Measurements from ENCODE around the gene RPTOR. TPM values are rescaled to one million over a fixed set of nuclear protein-coding genes. Genes with fewer than 3 reads are reported as not detected.
A peak's percentile ranks its signal among the peaks of the same experiment; 100 is the strongest.

Gene RPTOR
- total RNA-seq, 1 experiment from 2014 or later, result 19.8 TPM

- DNase-seq (ENCODE audit: low read depth), result no peak
- in situ Hi-C loops (cut with HindIII; ENCODE audit: low pct_unique_long_range_greater_than_20kb, low sequenced_read_pairs), result no loop called here
Measured at GRCh38 chr17:80645706-80646325, 101.2 kb downstream of the RPTOR start.

- in situ Hi-C loops (cut with HindIII; ENCODE audit: low pct_unique_long_range_greater_than_20kb, low sequenced_read_pairs), result no loop called here
- DNase-seq (ENCODE audit: low read depth), result no peak
Measured at GRCh38 chr17:80646328-80646727, 101.7 kb downstream of the RPTOR start.

- peak; percentile 32 for DNase-seq (ENCODE audit: low read depth)
- in situ Hi-C loops (cut with HindIII; ENCODE audit: low pct_unique_long_range_greater_than_20kb, low sequenced_read_pairs), result no loop called here
Measured at GRCh38 chr17:80647746-80648145, 103.1 kb downstream of the RPTOR start.

GRCh38 chr17:80649200-80649644, 104.6 kb downstream of the RPTOR start:
- in situ Hi-C loops (cut with HindIII; ENCODE audit: low pct_unique_long_range_greater_than_20kb, low sequenced_read_pairs), result no loop called here
- DNase-seq (ENCODE audit: low read depth), result no peak

GRCh38 chr17:80649672-80650330, 105.2 kb downstream of the RPTOR start:
- peak; percentile 44 for DNase-seq (ENCODE audit: low read depth)
- in situ Hi-C loops (cut with HindIII; ENCODE audit: low pct_unique_long_range_greater_than_20kb, low sequenced_read_pairs), result no loop called here

GRCh38 chr17:80650331-80650672, 105.7 kb downstream of the RPTOR start:
- DNase-seq (ENCODE audit: low read depth), result no peak
- in situ Hi-C loops (cut with HindIII; ENCODE audit: low pct_unique_long_range_greater_than_20kb, low sequenced_read_pairs), result no loop called here

- no peak for DNase-seq (ENCODE audit: low read depth)
- in situ Hi-C loops (cut with HindIII; ENCODE audit: low pct_unique_long_range_greater_than_20kb, low sequenced_read_pairs), result no loop called here
Measured at GRCh38 chr17:80650751-80651518, 106.3 kb downstream of the RPTOR start.

GRCh38 chr17:80652756-80653330, 108.2 kb downstream of the RPTOR start:
- in situ Hi-C loops (cut with HindIII; ENCODE audit: low pct_unique_long_range_greater_than_20kb, low sequenced_read_pairs), result no loop called here
- DNase-seq (ENCODE audit: low read depth), result no peak

GRCh38 chr17:80653856-80654255, 109.2 kb downstream of the RPTOR start:
- DNase-seq (ENCODE audit: low read depth), result no peak
- in situ Hi-C loops (cut with HindIII; ENCODE audit: low pct_unique_long_range_greater_than_20kb, low sequenced_read_pairs), result no loop called here

GRCh38 chr17:80655608-80656007, 111.0 kb downstream of the RPTOR start:
- DNase-seq (ENCODE audit: low read depth), result no peak
- in situ Hi-C loops (cut with HindIII; ENCODE audit: low pct_unique_long_range_greater_than_20kb, low sequenced_read_pairs), result no loop called here

GRCh38 chr17:80656590-80656989, 112.0 kb downstream of the RPTOR start:
- DNase-seq (ENCODE audit: low read depth), result no peak
- in situ Hi-C loops (cut with HindIII; ENCODE audit: low pct_unique_long_range_greater_than_20kb, low sequenced_read_pairs), result no loop called here

- in situ Hi-C loops (cut with HindIII; ENCODE audit: low pct_unique_long_range_greater_than_20kb, low sequenced_read_pairs), result no loop called here
- no peak for DNase-seq (ENCODE audit: low read depth)
Measured at GRCh38 chr17:80657561-80657960, 112.9 kb downstream of the RPTOR start.

- no peak for DNase-seq (ENCODE audit: low read depth)
- in situ Hi-C loops (cut with HindIII; ENCODE audit: low pct_unique_long_range_greater_than_20kb, low sequenced_read_pairs), result no loop called here
Measured at GRCh38 chr17:80658821-80659220, 114.2 kb downstream of the RPTOR start.

GRCh38 chr17:80659651-80660050, 115.0 kb downstream of the RPTOR start:
- in situ Hi-C loops (cut with HindIII; ENCODE audit: low pct_unique_long_range_greater_than_20kb, low sequenced_read_pairs), result no loop called here
- no peak for DNase-seq (ENCODE audit: low read depth)

GRCh38 chr17:80660527-80661198, 116.0 kb downstream of the RPTOR start:
- DNase-seq (ENCODE audit: low read depth), result no peak

GRCh38 chr17:80662557-80662956, 117.9 kb downstream of the RPTOR start:
- DNase-seq (ENCODE audit: low read depth), result no peak
- in situ Hi-C loops (cut with HindIII; ENCODE audit: low pct_unique_long_range_greater_than_20kb, low sequenced_read_pairs), result no loop called here

More at GRCh38 chr17:80660527-80661198, 116.0 kb downstream of the RPTOR start:
- in situ Hi-C loops (cut with HindIII; ENCODE audit: low pct_unique_long_range_greater_than_20kb, low sequenced_read_pairs), result no loop called here

- in situ Hi-C loops (cut with HindIII; ENCODE audit: low pct_unique_long_range_greater_than_20kb, low sequenced_read_pairs), result no loop called here
- DNase-seq (ENCODE audit: low read depth), result no peak
Measured at GRCh38 chr17:80663781-80664206, 119.2 kb downstream of the RPTOR start.

GRCh38 chr17:80664217-80664790, 119.7 kb downstream of the RPTOR start:
- in situ Hi-C loops (cut with HindIII; ENCODE audit: low pct_unique_long_range_greater_than_20kb, low sequenced_read_pairs), result no loop called here
- DNase-seq (ENCODE audit: low read depth), result no peak
